ENCODE results near the gene CEACAM7.

The CEACAM7 gene

GRCh38 chr19:41700381-41701195 lies 12.5 kb upstream of the CEACAM7 start:
- DNase-seq (ENCODE audit: low read depth, low spot score): no peak

DNA sequence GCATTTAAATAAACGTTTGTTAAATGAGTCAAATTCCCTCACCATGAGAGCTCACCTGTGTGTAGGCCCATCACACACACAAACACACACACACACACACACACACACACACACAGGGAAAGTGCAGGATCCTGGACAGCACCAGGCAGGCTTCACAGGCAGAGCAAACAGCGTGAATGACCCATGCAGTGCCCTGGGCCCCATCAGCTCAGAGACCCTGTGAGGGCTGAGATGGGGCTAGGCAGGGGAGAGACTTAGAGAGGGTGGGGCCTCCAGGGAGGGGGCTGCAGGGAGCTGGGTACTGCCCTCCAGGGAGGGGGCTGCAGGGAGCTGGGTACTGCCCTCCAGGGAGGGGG lies 11.9 kb upstream of the CEACAM7 start:
- no peak for DNase-seq (ENCODE audit: low read depth, low spot score)

DNA sequence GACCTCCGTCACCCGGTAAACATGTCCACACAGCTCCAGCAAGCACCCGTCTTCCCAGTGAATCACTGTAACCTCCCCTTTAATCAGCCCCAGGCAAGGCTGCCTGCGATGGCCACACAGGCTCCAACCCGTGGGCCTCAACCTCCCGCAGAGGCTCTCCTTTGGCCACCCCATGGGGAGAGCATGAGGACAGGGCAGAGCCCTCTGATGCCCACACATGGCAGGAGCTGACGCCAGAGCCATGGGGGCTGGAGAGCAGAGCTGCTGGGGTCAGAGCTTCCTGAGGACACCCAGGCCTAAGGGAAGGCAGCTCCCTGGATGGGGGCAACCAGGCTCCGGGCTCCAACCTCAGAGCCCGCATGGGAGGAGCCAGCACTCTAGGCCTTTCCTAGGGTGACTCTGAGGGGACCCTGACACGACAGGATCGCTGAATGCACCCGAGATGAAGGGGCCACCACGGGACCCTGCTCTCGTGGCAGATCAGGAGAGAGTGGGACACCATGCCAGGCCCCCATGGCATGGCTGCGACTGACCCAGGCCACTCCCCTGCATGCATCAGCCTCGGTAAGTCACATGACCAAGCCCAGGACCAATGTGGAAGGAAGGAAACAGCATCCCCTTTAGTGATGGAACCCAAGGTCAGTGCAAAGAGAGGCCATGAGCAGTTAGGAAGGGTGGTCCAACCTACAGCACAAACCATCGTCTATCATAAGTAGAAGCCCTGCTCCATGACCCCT lies 11.3 kb upstream of the CEACAM7 start:
- no peak for DNase-seq (ENCODE audit: low read depth, low spot score)

- no peak for DNase-seq (ENCODE audit: low read depth, low spot score)
Measured at GRCh38 chr19:41698746-41699230, 10.7 kb upstream of the CEACAM7 start.

GRCh38 chr19:41697198-41697855 lies 9.3 kb upstream of the CEACAM7 start:
- DNase-seq (ENCODE audit: low read depth, low spot score): no peak

DNA sequence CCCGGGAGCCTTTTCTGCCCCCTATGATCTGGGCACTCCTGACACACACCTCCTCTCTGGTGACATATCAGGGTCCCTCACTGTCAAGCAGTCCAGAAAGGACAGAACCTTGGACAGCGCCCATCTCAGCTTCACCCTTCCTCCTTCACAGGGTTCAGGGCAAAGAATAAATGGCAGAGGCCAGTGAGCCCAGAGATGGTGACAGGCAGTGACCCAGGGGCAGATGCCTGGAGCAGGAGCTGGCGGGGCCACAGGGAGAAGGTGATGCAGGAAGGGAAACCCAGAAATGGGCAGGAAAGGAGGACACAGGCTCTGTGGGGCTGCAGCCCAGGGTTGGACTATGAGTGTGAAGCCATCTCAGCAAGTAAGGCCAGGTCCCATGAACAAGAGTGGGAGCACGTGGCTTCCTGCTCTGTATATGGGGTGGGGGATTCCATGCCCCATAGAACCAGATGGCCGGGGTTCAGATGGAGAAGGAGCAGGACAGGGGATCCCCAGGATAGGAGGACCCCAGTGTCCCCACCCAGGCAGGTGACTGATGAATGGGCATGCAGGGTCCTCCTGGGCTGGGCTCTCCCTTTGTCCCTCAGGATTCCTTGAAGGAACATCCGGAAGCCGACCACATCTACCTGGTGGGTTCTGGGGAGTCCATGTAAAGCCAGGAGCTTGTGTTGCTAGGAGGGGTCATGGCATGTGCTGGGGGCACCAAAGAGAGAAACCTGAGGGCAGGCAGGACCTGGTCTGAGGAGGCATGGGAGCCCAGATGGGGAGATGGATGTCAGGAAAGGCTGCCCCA lies 8.5 kb upstream of the CEACAM7 start:
- no peak for DNase-seq (ENCODE audit: low read depth, low spot score)

DNA sequence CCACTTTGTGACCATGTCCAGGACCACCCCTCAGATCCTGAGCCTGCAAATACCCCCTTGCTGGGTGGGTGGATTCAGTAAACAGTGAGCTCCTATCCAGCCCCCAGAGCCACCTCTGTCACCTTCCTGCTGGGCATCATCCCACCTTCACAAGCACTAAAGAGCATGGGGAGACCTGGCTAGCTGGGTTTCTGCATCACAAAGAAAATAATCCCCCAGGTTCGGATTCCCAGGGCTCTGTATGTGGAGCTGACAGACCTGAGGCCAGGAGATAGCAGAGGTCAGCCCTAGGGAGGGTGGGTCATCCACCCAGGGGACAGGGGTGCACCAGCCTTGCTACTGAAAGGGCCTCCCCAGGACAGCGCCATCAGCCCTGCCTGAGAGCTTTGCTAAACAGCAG lies 7.7 kb upstream of the CEACAM7 start:
- DNase-seq (ENCODE audit: low read depth, low spot score): no peak

DNA sequence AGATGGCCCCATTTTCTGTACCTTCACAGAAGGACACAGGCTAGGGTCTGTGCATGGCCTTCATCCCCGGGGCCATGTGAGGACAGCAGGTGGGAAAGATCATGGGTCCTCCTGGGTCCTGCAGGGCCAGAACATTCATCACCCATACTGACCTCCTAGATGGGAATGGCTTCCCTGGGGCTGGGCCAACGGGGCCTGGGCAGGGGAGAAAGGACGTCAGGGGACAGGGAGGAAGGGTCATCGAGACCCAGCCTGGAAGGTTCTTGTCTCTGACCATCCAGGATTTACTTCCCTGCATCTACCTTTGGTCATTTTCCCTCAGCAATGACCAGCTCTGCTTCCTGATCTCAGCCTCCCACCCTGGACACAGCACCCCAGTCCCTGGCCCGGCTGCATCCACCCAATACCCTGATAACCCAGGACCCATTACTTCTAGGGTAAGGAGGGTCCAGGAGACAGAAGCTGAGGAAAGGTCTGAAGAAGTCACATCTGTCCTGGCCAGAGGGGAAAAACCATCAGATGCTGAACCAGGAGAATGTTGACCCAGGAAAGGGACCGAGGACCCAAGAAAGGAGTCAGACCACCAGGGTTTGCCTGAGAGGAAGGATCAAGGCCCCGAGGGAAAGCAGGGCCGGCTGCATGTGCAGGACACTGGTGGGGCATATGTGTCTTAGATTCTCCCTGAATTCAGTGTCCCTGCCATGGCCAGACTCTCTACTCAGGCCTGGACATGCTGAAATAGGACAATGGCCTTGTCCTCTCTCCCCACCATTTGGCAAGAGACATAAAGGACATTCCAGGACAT lies 7.0 kb upstream of the CEACAM7 start:
- no peak for DNase-seq (ENCODE audit: low read depth, low spot score)

- DNase-seq (ENCODE audit: low read depth, low spot score): no peak
Measured at GRCh38 chr19:41694196-41694595, 6.1 kb upstream of the CEACAM7 start.

GRCh38 chr19:41691268-41691970 lies 3.3 kb upstream of the CEACAM7 start:
- no peak for DNase-seq (ENCODE audit: low read depth, low spot score)

GRCh38 chr19:41690801-41691065 lies 2.7 kb upstream of the CEACAM7 start:
- DNase-seq (ENCODE audit: low read depth, low spot score): no peak

DNA sequence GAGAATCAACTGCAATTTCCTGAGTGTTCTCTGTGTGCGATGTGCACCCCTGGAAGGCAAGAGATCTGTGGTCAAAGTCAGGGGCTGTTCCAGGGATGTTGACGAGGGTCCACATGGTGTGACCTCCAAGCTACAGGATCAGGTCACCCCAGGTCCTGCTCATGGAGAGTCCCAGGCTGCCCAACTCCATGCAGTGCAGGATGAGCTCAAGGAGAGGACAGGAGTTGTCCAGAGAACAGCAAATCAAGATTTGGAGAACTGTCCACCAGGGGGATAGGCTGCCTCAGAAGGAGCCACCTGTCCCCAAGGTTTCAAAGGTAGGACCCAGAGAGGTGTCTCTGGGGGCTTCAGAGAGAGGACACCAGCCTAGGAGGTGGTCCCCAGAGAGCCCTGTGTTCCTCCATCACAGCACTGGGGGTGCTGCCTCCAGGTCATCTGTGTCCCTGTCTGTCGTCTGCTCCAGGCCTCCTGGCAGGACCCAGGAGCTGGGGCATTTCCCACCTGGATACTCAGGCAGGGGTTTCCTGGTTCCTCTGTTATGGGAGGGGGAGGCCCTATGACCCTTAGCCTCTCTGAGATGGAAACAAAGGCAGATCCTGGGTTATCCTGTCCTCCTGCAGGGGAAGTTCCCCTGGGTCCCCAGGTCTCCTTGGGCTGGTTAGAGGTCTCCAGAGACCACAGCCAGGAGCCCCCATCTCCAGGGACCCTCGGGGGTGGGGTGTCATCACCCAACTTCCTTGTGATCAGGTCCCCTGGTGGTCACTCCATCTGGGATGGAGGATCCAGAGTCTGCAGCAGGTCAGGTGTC lies 2.1 kb upstream of the CEACAM7 start:
- DNase-seq (ENCODE audit: low read depth, low spot score): no peak

DNA sequence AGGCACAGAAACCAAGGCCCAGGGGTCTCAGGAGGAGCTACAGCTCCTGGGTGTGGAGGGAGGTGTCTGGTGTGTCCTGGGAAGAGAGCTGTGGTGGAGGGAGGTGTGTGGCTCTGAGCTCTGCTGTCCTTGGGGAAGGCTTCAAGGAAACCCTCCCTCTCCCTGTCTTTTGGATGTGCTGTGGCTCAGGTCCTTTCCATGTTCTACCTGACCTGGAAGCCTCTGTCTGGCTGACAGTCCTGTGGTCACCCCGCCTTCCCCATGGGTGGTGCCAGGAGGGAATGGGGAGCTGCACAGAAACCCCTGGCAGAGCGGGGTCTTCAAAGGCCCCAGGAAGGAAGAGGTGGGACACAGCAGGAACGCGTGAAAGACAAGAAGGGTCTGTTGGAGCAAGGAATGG lies 617 bp upstream of the CEACAM7 start:
- no peak for DNase-seq (ENCODE audit: low read depth, low spot score)

DNA sequence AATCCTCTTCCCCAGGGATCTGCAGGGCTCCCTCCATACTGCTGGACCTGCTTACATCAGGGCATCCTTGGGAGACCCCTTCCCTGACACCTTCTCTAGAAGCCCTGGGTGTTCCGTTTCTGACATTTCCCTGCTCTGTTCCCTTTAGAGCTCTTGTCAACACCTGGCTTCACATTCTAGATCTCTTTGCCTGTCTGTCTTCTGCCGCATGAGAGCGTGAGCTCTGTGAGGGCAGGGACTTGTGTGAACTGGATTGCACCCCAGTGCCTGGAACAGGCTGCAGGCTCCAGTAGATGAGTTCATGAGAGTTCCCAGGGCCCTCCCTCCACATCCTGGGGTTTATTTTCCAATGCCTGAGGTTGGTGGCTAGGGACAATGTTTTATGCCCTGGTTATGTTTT lies 651 bp downstream of the CEACAM7 start:
- DNase-seq (ENCODE audit: low read depth, low spot score): no peak

GRCh38 chr19:41682437-41682836 lies 5.6 kb downstream of the CEACAM7 start:
- no peak for DNase-seq (ENCODE audit: low read depth, low spot score)

DNA sequence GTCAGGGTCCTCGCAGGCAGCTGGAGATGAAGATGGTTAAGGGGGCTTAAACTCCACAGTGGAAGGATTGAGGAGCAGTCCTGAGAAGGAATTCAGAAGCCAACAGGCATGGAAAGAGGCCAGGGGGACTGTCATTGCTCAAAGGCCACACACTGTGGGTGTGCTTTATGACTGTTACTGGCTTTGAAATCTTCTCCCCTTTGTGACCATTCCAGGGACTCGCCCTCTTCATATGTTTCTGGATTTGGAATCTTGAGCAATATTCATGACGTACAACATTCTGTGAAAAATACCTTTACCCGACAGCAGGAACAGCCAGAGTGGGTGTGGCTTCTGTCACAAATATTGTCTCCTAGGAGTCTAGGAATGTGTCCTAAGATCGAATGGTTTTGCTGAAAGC lies 16.6 kb downstream of the CEACAM7 start:
- DNase-seq (ENCODE audit: low read depth, low spot score): no peak

DNA sequence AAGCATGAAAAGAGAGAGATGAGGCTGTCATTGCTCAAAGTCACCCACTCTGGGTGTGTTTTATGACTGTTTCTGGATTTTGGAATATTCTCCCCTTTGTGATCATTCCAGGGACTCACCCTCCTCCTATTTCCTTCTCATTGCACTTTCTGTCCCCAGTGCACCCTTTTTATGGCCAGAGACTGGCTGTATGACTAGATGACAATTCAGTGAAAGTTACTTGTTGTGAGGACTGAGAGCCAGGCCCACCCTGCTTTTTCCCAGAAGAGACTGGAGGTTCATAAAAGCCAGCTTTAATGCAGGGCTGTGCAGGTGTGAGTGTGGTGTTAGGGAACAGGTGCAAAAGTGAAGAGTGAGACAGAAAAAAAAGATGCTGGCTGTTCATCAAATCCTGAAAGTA lies 17.3 kb downstream of the CEACAM7 start:
- no peak for DNase-seq (ENCODE audit: low read depth, low spot score)

DNA sequence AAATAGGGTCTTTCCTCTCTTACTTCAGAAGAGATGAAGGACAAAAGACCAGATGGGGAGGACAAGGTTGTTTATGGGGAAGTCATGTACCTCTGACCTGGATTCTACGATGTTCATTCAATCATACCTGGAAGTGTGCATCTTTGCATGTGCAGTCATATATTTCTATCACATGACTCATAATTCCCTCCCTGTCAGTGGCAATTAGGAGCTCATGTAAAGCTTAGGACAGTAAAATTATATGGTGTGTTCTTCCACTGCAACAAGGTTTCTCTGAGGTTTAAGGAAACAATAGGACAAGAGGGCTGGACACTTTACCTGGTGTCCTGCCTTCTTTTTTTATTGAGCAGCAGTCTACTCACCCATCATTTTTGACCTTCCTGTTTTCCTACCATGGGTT lies 19.8 kb downstream of the CEACAM7 start:
- no peak for DNase-seq (ENCODE audit: low read depth, low spot score)

DNA sequence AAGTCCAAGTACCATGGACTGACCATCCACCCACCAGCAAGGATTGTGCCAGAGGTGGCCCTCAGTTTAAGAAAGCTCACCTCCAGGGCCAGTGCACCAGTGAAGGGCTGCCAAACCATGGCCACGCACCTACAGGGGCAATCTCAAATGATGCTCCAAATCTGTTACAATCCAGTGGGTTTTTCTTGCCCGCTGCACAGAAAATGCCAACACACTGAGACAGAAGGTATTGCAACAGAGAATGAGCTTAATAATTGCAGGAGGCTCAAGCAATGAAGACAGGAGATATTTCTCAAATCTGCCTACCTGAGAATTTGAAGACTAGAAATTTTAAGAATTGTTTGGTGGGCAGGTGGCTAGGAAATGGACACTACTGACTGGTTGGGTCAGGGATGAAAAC lies 22.0 kb downstream of the CEACAM7 start:
- DNase-seq (ENCODE audit: low read depth, low spot score): no peak

DNA sequence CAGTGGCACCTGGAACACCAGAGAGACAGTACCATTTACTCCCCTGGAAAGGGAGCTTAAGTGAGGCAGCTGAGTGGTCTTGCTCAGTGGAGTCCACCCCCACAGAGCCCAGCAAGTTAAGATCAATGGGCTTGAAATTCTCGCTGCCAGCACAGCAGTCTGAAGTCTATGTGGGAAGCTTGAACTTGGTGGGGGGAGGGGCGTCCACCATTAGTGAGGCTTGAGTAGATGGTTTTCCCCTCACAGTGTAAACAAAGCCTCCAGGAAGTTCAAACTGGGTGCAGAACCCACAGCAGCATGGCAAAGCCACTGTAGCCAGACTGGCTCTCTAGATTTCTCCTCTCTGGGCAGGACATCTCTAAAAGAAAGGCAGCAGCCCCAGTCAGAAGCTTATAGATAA lies 30.9 kb downstream of the CEACAM7 start:
- DNase-seq (ENCODE audit: low read depth, low spot score): no peak
